Medulla oblongata (tissue), 1 donor: ENCODE measurements around the gene SFMBT1.

Source experiments
- DNase-seq: peaks from one replicate; pipeline ENCODE4 v3.0.0-alpha.2; 2015; ENCODE audit errors: extremely low spot score

Gene SFMBT1

GRCh38 chr3:52925405-52926313 lies 120.2 kb downstream of the SFMBT1 start:
- no peak for DNase-seq

GRCh38 chr3:52923963-52924362 lies 121.9 kb downstream of the SFMBT1 start:
- no peak for DNase-seq

GRCh38 chr3:52920841-52921240 lies 125.0 kb downstream of the SFMBT1 start:
- DNase-seq, result peak; percentile 13

GRCh38 chr3:52917044-52917443 lies 128.8 kb downstream of the SFMBT1 start:
- DNase-seq, result no peak

- peak; percentile 26 for DNase-seq
Observed at GRCh38 chr3:52915294-52915693, 130.6 kb downstream of the SFMBT1 start.

GRCh38 chr3:52912885-52913731 lies 132.8 kb downstream of the SFMBT1 start:
- no peak for DNase-seq

GRCh38 chr3:52910823-52911222 lies 135.1 kb downstream of the SFMBT1 start:
- no peak for DNase-seq

GRCh38 chr3:52907497-52907896 lies 138.4 kb downstream of the SFMBT1 start:
- DNase-seq, result no peak

- no peak for DNase-seq
Observed at GRCh38 chr3:52904552-52904951, 141.3 kb downstream of the SFMBT1 start.

GRCh38 chr3:52904000-52904399 lies 141.9 kb downstream of the SFMBT1 start:
- DNase-seq, result no peak

- DNase-seq, result peak; percentile 89
Observed at GRCh38 chr3:52897130-52898122, 148.4 kb downstream of the SFMBT1 start, which contains the start of gene STIMATE. Gene STIMATE (minus strand): TSS chr3:52897548. CDS start chr3:52897450, 98 bp downstream.

- no peak for DNase-seq
Observed at GRCh38 chr3:52896613-52897012, 149.3 kb downstream of the SFMBT1 start.

- DNase-seq, result no peak
Observed at GRCh38 chr3:52896151-52896550, 149.7 kb downstream of the SFMBT1 start.

GRCh38 chr3:52895418-52895817 lies 150.5 kb downstream of the SFMBT1 start:
- no peak for DNase-seq

GRCh38 chr3:52894756-52895155 lies 151.1 kb downstream of the SFMBT1 start:
- DNase-seq, result no peak

- peak; percentile 45 for DNase-seq
Observed at GRCh38 chr3:52893723-52894122, 152.2 kb downstream of the SFMBT1 start.

- DNase-seq, result peak; percentile 29
Observed at GRCh38 chr3:52892625-52893311, 153.1 kb downstream of the SFMBT1 start.

GRCh38 chr3:52892290-52892624 lies 153.6 kb downstream of the SFMBT1 start:
- peak; percentile 30 for DNase-seq

GRCh38 chr3:52891615-52892081 lies 154.2 kb downstream of the SFMBT1 start:
- peak; percentile 79 for DNase-seq

GRCh38 chr3:52891164-52891563 lies 154.7 kb downstream of the SFMBT1 start:
- no peak for DNase-seq

GRCh38 chr3:52890735-52891134 lies 155.1 kb downstream of the SFMBT1 start:
- no peak for DNase-seq
